HT-29 (cell line): ENCODE data around the gene CAPG. TPM values are rescaled to one million over a fixed set of nuclear protein-coding genes. Genes with fewer than 3 reads are reported as not detected.
A peak's percentile ranks its signal among the peaks of the same experiment; 100 is the strongest.

Experiments used
- DNase-seq: peaks from one replicate; pipeline ENCODE4 v3.0.0-alpha.2; 2015; ENCODE audit warnings: low spot score
- small RNA-seq: library from RNA; depleted of rRNA; stranded (forward); fragments of <200 nt; gene quantifications from one replicate; pipeline ENCODE3, GENCODE V24; 2014
- total RNA-seq: library from RNA; depleted of rRNA; stranded (reverse); fragments of >200 nt; shearing (Covaris generic); gene quantifications from 2 replicates; pipeline ENCODE4 v1.2.3, GENCODE V29; 2014; rRNA removed

CAPG gene
- total RNA-seq, 1 experiment from 2014 or later, result 460 TPM

DNA sequence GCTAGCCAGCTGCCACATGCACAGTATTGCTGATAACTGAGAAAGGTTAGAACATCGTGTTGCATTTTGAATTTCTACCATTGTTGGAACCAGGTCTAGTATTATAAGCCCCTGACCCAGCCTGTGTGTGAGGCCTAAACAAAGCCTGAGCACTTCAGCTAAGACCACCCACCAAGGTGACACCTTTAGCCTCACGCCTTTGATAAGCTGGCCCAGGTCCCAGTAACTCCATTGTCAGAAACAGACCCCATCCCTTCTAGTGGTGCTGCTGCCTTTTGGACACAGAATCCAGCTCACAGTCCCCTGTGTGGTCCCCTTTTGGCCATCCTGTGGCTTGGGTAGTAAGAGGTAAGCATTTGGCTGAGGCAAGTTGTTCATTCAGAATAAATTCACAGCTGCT is 54.0 kb downstream of the CAPG start:
- DNase-seq, result no peak

DNA sequence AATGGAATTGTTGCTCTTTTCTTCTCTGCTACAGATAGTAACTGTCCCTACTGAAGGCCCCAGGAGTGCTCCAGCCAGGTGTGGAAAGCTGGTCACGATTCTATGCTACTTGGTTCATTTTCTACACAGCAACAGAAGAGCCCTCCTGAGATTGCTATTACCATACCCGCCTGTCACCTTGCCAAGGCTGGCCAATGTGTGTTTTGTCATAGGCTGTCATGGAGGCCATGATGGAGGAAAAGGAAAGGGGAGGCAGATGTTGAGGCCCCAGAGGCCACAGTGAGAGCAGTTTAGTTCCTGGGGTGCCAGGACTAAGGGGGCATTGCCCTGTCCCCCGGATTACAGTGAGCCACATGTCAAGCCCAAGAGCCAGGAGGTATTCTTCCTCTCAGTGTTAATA is 54.6 kb downstream of the CAPG start:
- DNase-seq, result no peak

DNA sequence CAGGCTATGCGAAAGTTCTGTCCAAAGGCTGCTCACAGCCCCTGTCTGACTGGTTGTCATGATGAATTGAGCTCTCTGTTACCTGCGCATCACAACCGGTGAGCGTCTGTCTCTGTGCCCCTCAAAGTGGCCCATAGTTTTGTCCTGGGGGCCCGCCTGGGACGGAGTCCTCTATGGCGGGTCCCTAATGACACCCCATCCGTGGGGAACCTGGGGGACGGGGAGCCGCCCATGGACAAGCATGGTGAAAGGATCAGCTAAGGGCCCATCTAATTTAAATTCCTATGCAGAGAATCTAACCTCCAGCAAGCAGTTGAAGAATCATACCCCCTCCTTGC is 55.1 kb downstream of the CAPG start:
- no peak for DNase-seq

DNA sequence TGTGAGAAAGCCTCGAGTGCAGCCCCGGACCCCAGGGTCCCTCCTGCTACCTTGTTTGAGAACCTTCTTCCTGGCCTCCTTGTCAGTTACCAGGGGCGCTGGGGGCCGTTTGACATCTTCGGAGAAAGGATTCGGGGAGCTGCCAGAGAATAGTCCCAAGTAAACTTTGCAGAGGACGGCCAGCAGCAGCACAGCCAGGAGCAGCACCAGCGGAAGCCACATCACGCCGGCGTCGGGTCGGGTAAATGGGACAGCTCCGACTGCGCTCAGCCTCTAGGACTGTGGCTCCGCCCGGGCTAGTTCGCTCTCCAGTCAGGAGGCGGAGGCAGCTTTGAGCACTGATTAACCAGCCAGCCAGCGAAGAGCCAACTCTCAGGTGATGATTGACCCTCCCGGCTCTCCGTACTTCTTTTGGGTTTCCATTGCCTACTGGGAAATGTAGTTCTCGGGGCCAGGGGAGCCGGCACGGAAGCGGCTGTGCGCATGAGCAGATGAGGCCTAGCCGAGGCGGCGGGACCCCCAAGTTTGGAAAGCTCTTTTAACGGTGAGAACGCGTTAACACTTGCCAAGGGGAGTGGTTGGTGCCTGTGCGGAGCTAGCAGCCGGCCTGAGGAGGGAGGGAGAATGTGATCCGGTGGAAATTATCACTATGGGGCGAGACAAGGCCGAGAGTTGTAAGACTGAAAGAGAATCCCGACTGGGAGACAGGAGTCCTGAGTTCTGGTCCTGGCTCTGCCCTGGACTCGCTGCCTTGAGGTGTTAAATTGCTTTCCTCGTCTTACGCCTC is 55.7 kb downstream of the CAPG start, which contains the start of the genes ELMOD3 and RETSAT:
Gene ELMOD3, plus strand, starts transcription at position 484 of the 787 bp plus-strand sequence. CDS start 2,430 bp downstream, outside the sequence.
Gene RETSAT, minus strand, starts transcription at position 243 of the 787 bp plus-strand sequence. Its CDS starts 21 bp downstream, at position 222.
- DNase-seq, result peak; percentile 99

DNA sequence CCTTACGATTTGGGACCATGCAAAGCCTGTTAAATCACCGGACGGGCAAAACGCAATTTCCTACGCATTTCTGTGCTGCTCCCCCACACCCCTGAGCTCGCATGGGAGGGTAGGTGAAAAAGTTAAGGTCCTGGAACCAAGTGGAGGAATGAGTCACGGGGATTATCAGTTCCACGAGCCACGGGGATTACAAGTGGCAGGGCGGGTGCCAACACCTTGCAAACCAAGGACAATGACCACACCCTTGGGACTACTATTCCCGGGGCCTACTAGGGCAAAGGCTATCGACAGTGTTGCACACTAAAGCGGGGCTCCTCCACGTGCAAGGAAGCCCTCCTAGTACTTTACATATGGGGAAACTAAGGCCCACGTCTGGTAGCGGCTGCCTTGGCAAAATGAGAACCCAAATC is 56.3 kb downstream of the CAPG start:
- peak; percentile 42 for DNase-seq

DNA sequence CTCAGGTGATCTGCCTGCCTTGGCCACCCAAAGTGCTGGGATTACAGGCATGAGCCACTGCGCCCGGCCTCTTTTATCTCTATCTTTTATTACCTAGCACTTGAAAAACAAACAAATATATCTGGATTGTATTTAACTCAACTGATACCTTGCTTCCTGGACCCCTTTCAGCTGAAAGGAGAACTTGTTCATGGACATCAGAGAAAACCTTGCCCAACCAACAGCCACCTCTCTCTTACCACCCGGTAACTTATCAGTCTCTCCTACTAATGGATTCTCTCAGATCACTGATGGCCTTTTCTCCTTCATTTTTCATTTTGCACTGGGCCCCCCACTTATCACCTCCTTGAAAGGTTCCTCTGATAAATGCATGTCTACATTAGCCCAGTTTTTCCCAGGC is 62.6 kb downstream of the CAPG start:
- DNase-seq, result no peak

Small RNA genes lying within 50 kb of the gene (small RNA-seq; reads per million reads assigned to genes)
- gene AC062037.1 (not detected), gene AC062037.2 (not detected), gene RF00019 (not detected), gene RN7SL113P (not detected), gene RN7SL251P (not detected)

Other genes starting within 250 kb of the CAPG start
- gene TGOLN2, start 82.4 kb downstream of the CAPG start, total RNA-seq, result 121 and 133 TPM in 2 replicates
- 18.5 and 23.5 TPM in 2 replicates for gene RETSAT, start 55.8 kb downstream of the CAPG start, total RNA-seq
- 6.5 and 7.1 TPM in 2 replicates for gene ELMOD3, start 55.6 kb downstream of the CAPG start, total RNA-seq
- gene SH2D6, start 8.3 kb upstream of the CAPG start, total RNA-seq, result 0.08 and 0.21 TPM in 2 replicates
- gene MAT2A, start 128.8 kb upstream of the CAPG start, total RNA-seq, result 168 and 205 TPM in 2 replicates
- 23.9 and 38.8 TPM in 2 replicates for gene GGCX, start 151.1 kb upstream of the CAPG start, total RNA-seq
- 92.3 and 93.1 TPM in 2 replicates for gene VAMP8, start 167.2 kb upstream of the CAPG start, total RNA-seq
- gene VAMP5, start 174.1 kb upstream of the CAPG start, total RNA-seq, result 2.7 and 10.4 TPM in 2 replicates
- gene RNF181, start 185.4 kb upstream of the CAPG start, total RNA-seq, result 107 and 109 TPM in 2 replicates
- gene TMEM150A, start 192.3 kb upstream of the CAPG start, total RNA-seq, result 12.1 and 12.3 TPM in 2 replicates
- gene C2orf68, start 201.7 kb upstream of the CAPG start, total RNA-seq, result 40.0 and 47.9 TPM in 2 replicates
- 87.5 and 98.8 TPM in 2 replicates for gene USP39, start 205.8 kb upstream of the CAPG start, total RNA-seq